Thyroid gland (tissue), 4 donors: Measurements from ENCODE around the gene ZC3H8.

Experiments
- CTCF ChIP-seq, 6 experiments: fragments of 200-600 bp in 3 of 6; fragments of 450-650 bp in 3 of 6; sonication (generic) in 3 of 6; IDR thresholded peaks; one replicate each; pipeline ENCODE4 v1.5.1; 2016 to 2019; ENCODE audit warnings: antibody characterized with exemption in 6 of 6, mild to moderate bottlenecking in 2 of 6, inconsistent platforms in 1 of 6, moderate library complexity in 1 of 6
- POLR2A ChIP-seq, 2 donors: fragments of 450-650 bp; IDR thresholded peaks; one replicate each; pipeline ENCODE4 v1.6.1; 2017; ENCODE audit warnings: antibody characterized with exemption in 2 of 2, mild to moderate bottlenecking in 2 of 2, moderate library complexity in 1 of 2

GRCh38 chr2:112244854-112245253 lies 10.0 kb downstream of the ZC3H8 start:
- TF ChIP-seq CTCF (IDR thresholded peaks at IDR 0.05), result no peak
- TF ChIP-seq POLR2A (IDR thresholded peaks at IDR 0.05), result no peak
